ENCODE measurements around the gene ABHD14A.
"Not testable (repeated sequence)": the region's sequence is repeated elsewhere in the genome, so short reads cannot be mapped to it uniquely, and the experiment has no call there.

Gene ABHD14A

DNA sequence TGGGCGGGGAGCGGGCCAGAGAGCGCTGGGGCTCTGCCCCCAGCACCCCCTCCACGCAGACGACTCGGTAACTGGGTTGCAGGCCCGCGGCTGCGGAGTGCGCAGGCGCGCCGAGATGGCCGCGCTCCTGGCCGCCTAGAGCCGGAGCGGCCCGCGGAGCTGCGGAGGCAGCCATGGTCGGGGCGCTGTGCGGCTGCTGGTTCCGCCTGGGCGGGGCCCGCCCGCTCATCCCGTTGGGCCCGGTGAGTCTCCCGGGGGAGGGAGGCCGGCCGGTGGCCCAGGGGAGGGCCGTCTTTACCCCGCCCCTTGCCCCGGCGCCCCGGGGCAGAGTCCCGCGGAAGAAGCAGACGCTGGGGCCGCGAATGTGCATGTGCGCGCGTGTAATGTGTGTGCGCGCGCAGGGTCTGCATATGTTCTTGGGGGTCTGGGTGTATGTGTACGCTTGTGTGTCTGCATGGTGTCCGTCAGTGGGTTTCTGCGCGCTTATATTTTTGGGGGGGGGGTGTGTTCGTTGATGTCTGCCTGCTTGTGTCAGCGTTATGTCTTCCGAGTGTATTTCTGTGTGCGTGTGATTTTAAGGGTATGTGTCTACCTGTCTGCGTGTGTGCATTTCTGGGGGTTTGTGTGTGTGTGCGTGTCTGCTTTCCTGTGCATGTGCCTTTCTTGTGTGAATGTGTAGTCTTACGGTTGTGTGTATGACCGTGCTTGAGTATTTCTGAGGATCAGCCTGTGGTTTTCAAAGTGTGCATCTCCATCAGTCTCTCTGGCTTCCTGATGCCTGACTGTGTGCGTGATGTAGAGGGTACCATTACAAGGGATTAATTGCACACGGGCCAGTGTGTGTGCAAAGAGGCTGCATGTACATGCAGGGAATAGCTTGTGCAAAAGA is at the start of gene ABHD14A:
TSS of gene ABHD14A (plus strand) at position 102 of the 889 bp plus-strand sequence. CDS start at position 174, 72 bp downstream.
- Histone ChIP-seq H3K4me3 (ENCODE audit: low read length) (peak within 1 kb of the TSS; percentile 90), H3K27ac (ENCODE audit: low read length) (peak within 1 kb of the TSS; percentile 46; the same call in 1 of the 2 replicates), H3K9me2 (replicated peaks; ENCODE audit: insufficient read depth, low read length) (no peaks in the 10 kb centered on the region), H2AFZ (ENCODE audit: low read length) (peak within 1 kb of the TSS; percentile 91), H3K79me2 (ENCODE audit: low read length) (peaks cover 7% of the 10 kb centered on the region), H3K36me3 (replicated peaks; ENCODE audit: insufficient read depth, low read length) (no peaks in the 10 kb centered on the region), H3K9me3 (replicated peaks; ENCODE audit: insufficient read depth, low read length) (no peaks in the 10 kb centered on the region), H3K9ac (ENCODE audit: low read length) (peak within 1 kb of the TSS; percentile 77), H4K20me1 (ENCODE audit: insufficient read depth, low read length) (no peaks in the 10 kb centered on the region), H3K4me2 (ENCODE audit: low read depth, low read length) (peak within 1 kb of the TSS; percentile 90), H3F3A (ENCODE audit: insufficient read depth, low read length) (peaks cover 21% of the 10 kb centered on the region; the same call in 1 of the 2 replicates), H3K27me3 (replicated peaks; ENCODE audit: insufficient read depth, low read length) (no peaks in the 10 kb centered on the region), H3K4me1 (ENCODE audit: low read length) (peaks cover 8% of the 10 kb centered on the region)
- TF ChIP-seq, protein P1, sequence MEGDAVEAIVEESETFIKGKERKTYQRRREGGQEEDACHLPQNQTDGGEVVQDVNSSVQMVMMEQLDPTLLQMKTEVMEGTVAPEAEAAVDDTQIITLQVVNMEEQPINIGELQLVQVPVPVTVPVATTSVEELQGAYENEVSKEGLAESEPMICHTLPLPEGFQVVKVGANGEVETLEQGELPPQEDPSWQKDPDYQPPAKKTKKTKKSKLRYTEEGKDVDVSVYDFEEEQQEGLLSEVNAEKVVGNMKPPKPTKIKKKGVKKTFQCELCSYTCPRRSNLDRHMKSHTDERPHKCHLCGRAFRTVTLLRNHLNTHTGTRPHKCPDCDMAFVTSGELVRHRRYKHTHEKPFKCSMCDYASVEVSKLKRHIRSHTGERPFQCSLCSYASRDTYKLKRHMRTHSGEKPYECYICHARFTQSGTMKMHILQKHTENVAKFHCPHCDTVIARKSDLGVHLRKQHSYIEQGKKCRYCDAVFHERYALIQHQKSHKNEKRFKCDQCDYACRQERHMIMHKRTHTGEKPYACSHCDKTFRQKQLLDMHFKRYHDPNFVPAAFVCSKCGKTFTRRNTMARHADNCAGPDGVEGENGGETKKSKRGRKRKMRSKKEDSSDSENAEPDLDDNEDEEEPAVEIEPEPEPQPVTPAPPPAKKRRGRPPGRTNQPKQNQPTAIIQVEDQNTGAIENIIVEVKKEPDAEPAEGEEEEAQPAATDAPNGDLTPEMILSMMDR (IDR thresholded peaks at IDR 0.05; ENCODE audit: low read length): no peak
- TF ChIP-seq EZH2 (optimal IDR thresholded peaks at IDR 0.05; ENCODE audit: low read depth, low read length) (no peak), EZH2phosphoT487 (IDR thresholded peaks at IDR 0.05; ENCODE audit: low read length) (no peak)
- peak; percentile 73 for DNase-seq

DNA sequence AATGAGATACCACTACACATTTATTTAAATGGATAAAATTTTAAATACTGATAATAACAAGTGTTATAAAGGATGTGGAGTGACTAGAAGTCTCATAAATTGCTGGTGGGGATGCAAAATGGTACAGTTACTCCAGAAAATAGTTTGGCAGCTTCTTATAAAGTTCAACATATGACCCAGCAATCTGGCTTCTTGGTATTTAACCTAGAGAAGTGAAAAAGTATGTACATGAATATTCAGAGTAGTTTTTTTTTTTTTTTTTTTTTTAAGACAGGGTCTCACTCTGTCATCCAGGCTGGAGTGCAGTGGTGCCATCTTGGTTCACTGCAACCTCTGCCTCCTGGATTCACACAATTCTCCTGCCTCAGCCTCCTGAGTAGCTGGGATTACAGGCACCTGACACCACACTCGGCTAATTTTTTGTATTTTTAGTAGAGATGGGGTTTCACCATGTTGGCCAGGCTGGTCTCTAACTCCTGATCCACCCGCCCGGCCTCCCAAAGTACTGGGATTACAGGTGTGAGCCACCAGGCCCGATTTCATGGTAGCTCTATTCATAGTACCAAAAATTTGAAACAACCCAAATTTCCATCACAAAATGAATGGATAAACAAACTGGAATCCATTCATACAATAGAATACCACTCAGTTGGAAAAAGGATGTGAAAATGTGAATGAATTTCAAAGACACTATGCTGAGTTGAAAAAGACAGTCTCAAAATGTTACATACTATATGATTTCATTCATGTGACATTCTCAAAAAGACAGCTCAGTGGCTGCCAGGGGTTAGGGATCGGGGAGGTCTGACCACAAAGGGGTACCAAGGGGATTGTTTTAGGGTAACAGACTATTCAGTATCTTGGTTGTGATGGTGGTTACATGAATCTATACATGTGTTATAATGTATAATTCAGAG is 47.5 kb upstream of the ABHD14A start:
- Histone ChIP-seq H3K9me2 (replicated peaks; ENCODE audit: insufficient read depth, low read length) (no peaks in the 10 kb centered on the region), H3K4me1 (ENCODE audit: low read length) (no peaks in the 10 kb centered on the region), H3K36me3 (replicated peaks; ENCODE audit: insufficient read depth, low read length) (no peaks in the 10 kb centered on the region), H2AFZ (ENCODE audit: low read length) (no peak overlapping the region), H3K27ac (ENCODE audit: low read length) (no peak overlapping the region), H3K9ac (ENCODE audit: low read length) (no peak overlapping the region), H3K4me2 (ENCODE audit: low read depth, low read length) (no peak overlapping the region), H4K20me1 (ENCODE audit: insufficient read depth, low read length) (no peaks in the 10 kb centered on the region), H3K4me3 (ENCODE audit: low read length) (no peak overlapping the region), H3K27me3 (replicated peaks; ENCODE audit: insufficient read depth, low read length) (no peaks in the 10 kb centered on the region), H3K9me3 (replicated peaks; ENCODE audit: insufficient read depth, low read length) (no peaks in the 10 kb centered on the region), H3F3A (ENCODE audit: insufficient read depth, low read length) (no peaks in the 10 kb centered on the region), H3K79me2 (ENCODE audit: low read length) (no peaks in the 10 kb centered on the region)
- DNase-seq: no peak
- TF ChIP-seq EZH2phosphoT487 (IDR thresholded peaks at IDR 0.05; ENCODE audit: low read length): no peak
- TF ChIP-seq, protein P1 (IDR thresholded peaks at IDR 0.05; ENCODE audit: low read length): no peak
- no peak for TF ChIP-seq EZH2 (optimal IDR thresholded peaks at IDR 0.05; ENCODE audit: low read depth, low read length)

DNA sequence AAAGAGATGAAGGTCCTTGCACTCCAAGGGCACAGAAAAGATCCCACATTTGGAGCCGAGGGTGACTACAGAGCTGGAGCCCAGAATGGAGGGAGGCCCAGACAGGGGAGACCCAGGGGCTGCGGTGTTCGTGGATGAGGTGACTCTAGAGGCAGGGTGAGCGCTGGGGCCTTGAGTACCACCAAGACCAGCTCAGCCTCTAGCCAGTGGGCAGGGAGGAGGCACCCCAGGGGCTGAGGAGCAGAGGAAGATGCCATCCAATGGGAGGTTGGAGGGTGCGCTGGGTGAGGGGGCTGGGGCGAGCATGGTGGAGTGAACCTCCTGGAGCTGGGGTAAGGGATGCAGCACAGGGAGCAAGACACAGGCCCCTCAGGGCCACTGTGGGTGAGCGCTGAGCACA is 46.4 kb upstream of the ABHD14A start:
- Histone ChIP-seq H3K36me3 (replicated peaks; ENCODE audit: insufficient read depth, low read length) (no peaks in the 10 kb centered on the region), H3K4me1 (ENCODE audit: low read length) (no peaks in the 10 kb centered on the region), H3K27me3 (replicated peaks; ENCODE audit: insufficient read depth, low read length) (no peaks in the 10 kb centered on the region)

DNA sequence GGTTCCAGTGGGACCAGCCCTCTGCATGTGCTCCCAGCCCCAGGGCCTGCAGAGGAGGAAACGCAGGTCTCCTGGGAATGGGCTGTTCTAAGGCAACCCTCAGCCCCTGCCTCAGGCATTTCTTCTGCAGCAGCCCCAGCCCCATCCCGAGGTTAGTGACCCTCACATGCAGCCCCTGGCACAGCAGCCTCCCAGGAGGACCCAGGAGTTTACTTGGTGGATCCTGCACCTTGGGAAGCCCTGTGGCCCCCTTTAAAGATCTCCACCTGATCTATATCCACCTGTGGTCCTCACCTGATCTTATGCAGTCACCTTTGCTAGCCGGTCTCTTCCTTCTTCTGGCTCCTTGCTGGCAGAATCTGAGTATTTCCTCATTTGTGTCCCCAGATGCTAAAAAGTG is 45.9 kb upstream of the ABHD14A start:
- H4K20me1 ChIP-seq (ENCODE audit: insufficient read depth, low read length); H3K36me3 ChIP-seq (replicated peaks; ENCODE audit: insufficient read depth, low read length); H3K4me2 ChIP-seq (ENCODE audit: low read depth, low read length); H3K9ac ChIP-seq (ENCODE audit: low read length); H3K4me1 ChIP-seq (ENCODE audit: low read length); H3K27me3 ChIP-seq (replicated peaks; ENCODE audit: insufficient read depth, low read length); H3K79me2 ChIP-seq (ENCODE audit: low read length); DNase-seq; H2AFZ ChIP-seq (ENCODE audit: low read length); H3F3A ChIP-seq (ENCODE audit: insufficient read depth, low read length); H3K9me3 ChIP-seq (replicated peaks; ENCODE audit: insufficient read depth, low read length); H3K27ac ChIP-seq (ENCODE audit: low read length); H3K9me2 ChIP-seq (replicated peaks; ENCODE audit: insufficient read depth, low read length); H3K4me3 ChIP-seq (ENCODE audit: low read length): not testable (repeated sequence)

More for the DNA sequence above, 46.4 kb upstream of the ABHD14A start:
- TF ChIP-seq EZH2phosphoT487 (IDR thresholded peaks at IDR 0.05; ENCODE audit: low read length) (no peak), EZH2 (optimal IDR thresholded peaks at IDR 0.05; ENCODE audit: low read depth, low read length) (no peak)
- TF ChIP-seq, protein P1 (IDR thresholded peaks at IDR 0.05; ENCODE audit: low read length): no peak
- Histone ChIP-seq H3K9ac (ENCODE audit: low read length) (no peak overlapping the region), H3K27ac (ENCODE audit: low read length) (no peak overlapping the region), H4K20me1 (ENCODE audit: insufficient read depth, low read length) (no peaks in the 10 kb centered on the region), H3K79me2 (ENCODE audit: low read length) (no peaks in the 10 kb centered on the region), H3K4me2 (ENCODE audit: low read depth, low read length) (no peak overlapping the region), H3K4me3 (ENCODE audit: low read length) (no peak overlapping the region), H2AFZ (ENCODE audit: low read length) (no peak overlapping the region), H3F3A (ENCODE audit: insufficient read depth, low read length) (no peaks in the 10 kb centered on the region), H3K9me2 (replicated peaks; ENCODE audit: insufficient read depth, low read length) (no peaks in the 10 kb centered on the region), H3K9me3 (replicated peaks; ENCODE audit: insufficient read depth, low read length) (no peaks in the 10 kb centered on the region)
- no peak for DNase-seq

All from MM.1S (cell line).